Activated CD4-positive, alpha-beta T cell treated with anti-CD3 and anti-CD28 coated beads, Interleukin-2, amount 50 U/mL, for 16 hours (primary cell): ENCODE results near the gene ZNF418.
A peak's percentile ranks its signal among the peaks of the same experiment; 100 is the strongest.
"Not testable (repeated sequence)": the region's sequence is repeated elsewhere in the genome, so short reads cannot be mapped to it uniquely, and the experiment has no call there.

Experiments used
- DNase-seq: peaks from one replicate; pipeline ENCODE4 v3.0.0-alpha.2; 2020

ZNF418 gene

GRCh38 chr19:57888560-57889231 lies 46.5 kb downstream of the ZNF418 start, which contains the start of gene ZNF814:
Gene ZNF814 (minus strand): TSS chr19:57889037. CDS start chr19:57888802, 235 bp downstream.
- DNase-seq = peak; percentile 84

GRCh38 chr19:57888107-57888559 lies 47.1 kb downstream of the ZNF418 start:
- DNase-seq = no peak

GRCh38 chr19:57887195-57887941 lies 47.8 kb downstream of the ZNF418 start:
- no peak for DNase-seq

- DNase-seq = no peak
These were observed 49.2 kb downstream of the ZNF418 start for GRCh38 chr19:57886046-57886445.

GRCh38 chr19:57873883-57874799 lies 61.1 kb downstream of the ZNF418 start:
- not testable (repeated sequence) for DNase-seq

- DNase-seq = no peak
These were observed 62.8 kb downstream of the ZNF418 start for GRCh38 chr19:57872450-57872849.
